ENCODE results near the gene HOXA3.

Gene HOXA3

GRCh38 chr7:27154901-27155815 is 2.8 kb upstream of the HOXA3 start:
- FAIRE-seq, result no peak

- FAIRE-seq, result no peak
Observed at GRCh38 chr7:27154369-27154768, 2.0 kb upstream of the HOXA3 start.

GRCh38 chr7:27153526-27153925 is 1.1 kb upstream of the HOXA3 start:
- FAIRE-seq, result no peak

- no peak for FAIRE-seq
Observed at GRCh38 chr7:27152816-27153442, 546 bp upstream of the HOXA3 start.

GRCh38 chr7:27151341-27151930 is 947 bp downstream of the HOXA3 start:
- FAIRE-seq, result no peak

GRCh38 chr7:27150568-27151340 is 1.6 kb downstream of the HOXA3 start:
- no peak for FAIRE-seq

GRCh38 chr7:27149842-27150567 is 2.4 kb downstream of the HOXA3 start:
- FAIRE-seq, result no peak

- FAIRE-seq, result no peak
Observed at GRCh38 chr7:27148756-27149641, 3.4 kb downstream of the HOXA3 start.

- no peak for FAIRE-seq
Observed at GRCh38 chr7:27148031-27148755, 4.2 kb downstream of the HOXA3 start.

- FAIRE-seq, result no peak
Observed at GRCh38 chr7:27147199-27148030, 5.0 kb downstream of the HOXA3 start, which contains the start of gene HOXA6. TSS of gene HOXA6 (minus strand) at chr7:27147774. CDS start at chr7:27147749, 25 bp downstream.

GRCh38 chr7:27146491-27147198 is 5.7 kb downstream of the HOXA3 start:
- no peak for FAIRE-seq

GRCh38 chr7:27145914-27146412 is 6.4 kb downstream of the HOXA3 start:
- FAIRE-seq, result no peak

GRCh38 chr7:27145165-27145913 is 7.0 kb downstream of the HOXA3 start:
- FAIRE-seq, result no peak

- no peak for FAIRE-seq
Observed at GRCh38 chr7:27144781-27145164, 7.6 kb downstream of the HOXA3 start.

GRCh38 chr7:27143950-27144780 is 8.2 kb downstream of the HOXA3 start:
- FAIRE-seq, result no peak

GRCh38 chr7:27143023-27143949 is 9.1 kb downstream of the HOXA3 start, which contains the start of gene HOXA5:
TSS of gene HOXA5 (minus strand) at chr7:27143681. CDS start at chr7:27143607, 74 bp downstream.
- no peak for FAIRE-seq
